ENCODE measurements around the gene TNKS1BP1.

- no peak for TF ChIP-seq CTCF (IDR thresholded peaks at IDR 0.05)
- TF ChIP-seq POLR2AphosphoS5 (IDR thresholded peaks at IDR 0.05), result no peak
- TF ChIP-seq POLR2A (IDR thresholded peaks at IDR 0.05), result no peak
- no peak for TF ChIP-seq EP300 (IDR thresholded peaks at IDR 0.05; ENCODE audit: low read depth)
These were observed 16.6 kb upstream of the TNKS1BP1 start for GRCh38 chr11:57341250-57341808.

Data from transverse colon (tissue), 4 donors.